Dendritic cell treated with granulocyte-macrophage colony-stimulating factor and Interleukin-4, amounts not matched to agents 40 ng/mL and 50 ng/mL, for 4 days (primary cell): Measurements from ENCODE around the gene PLEKHM1.
"Not testable (repeated sequence)": the region's sequence is repeated elsewhere in the genome, so short reads cannot be mapped to it uniquely, and the experiment has no call there.

ENCODE experiments used
- H3K27ac Mint-ChIP-seq: one replicate; pipeline ENCODE4 v1.8.0; 2022; ENCODE audit warnings: mild to moderate bottlenecking, mixed read lengths
- H3K27me3 Mint-ChIP-seq: one replicate; pipeline ENCODE4 v1.8.0; 2022; ENCODE audit warnings: mild to moderate bottlenecking, mixed read lengths
- H3K36me3 Mint-ChIP-seq: one replicate; pipeline ENCODE4 v1.8.0; 2022; ENCODE audit warnings: low read depth, mixed read lengths
- H3K4me1 Mint-ChIP-seq: one replicate; pipeline ENCODE4 v1.8.0; 2022; ENCODE audit warnings: low read depth, mixed read lengths
- H3K4me3 Mint-ChIP-seq: one replicate; pipeline ENCODE4 v1.8.0; 2022; ENCODE audit warnings: mild to moderate bottlenecking, moderate library complexity, mixed read lengths
- H3K9me3 Mint-ChIP-seq: one replicate; pipeline ENCODE4 v1.8.0; 2022; ENCODE audit warnings: mixed read lengths
- intact Hi-C: fragments of 100-400 bp; cut with micrococcal nuclease; formaldehyde crosslinking; loops from one replicate; pipeline ENCODE4 v1.15.0; 2022

The PLEKHM1 gene

GRCh38 chr17:45451660-45452059, 38.9 kb downstream of the PLEKHM1 start:
- H3K4me3 Mint-ChIP-seq, intact Hi-C loops, H3K9me3 Mint-ChIP-seq, H3K27me3 Mint-ChIP-seq, H3K27ac Mint-ChIP-seq: not testable (repeated sequence)
- Mint-ChIP-seq H3K4me1 (peaks cover 31% of the 10 kb centered on the region), H3K36me3 (peaks cover 86% of the 10 kb centered on the region)

GRCh38 chr17:45451131-45451530, 39.4 kb downstream of the PLEKHM1 start:
- Mint-ChIP-seq H3K4me3 (no peak overlapping the region), H3K27me3 (no peaks in the 10 kb centered on the region), H3K4me1 (peaks cover 31% of the 10 kb centered on the region), H3K9me3 (no peaks in the 10 kb centered on the region), H3K36me3 (peaks cover 81% of the 10 kb centered on the region), H3K27ac (no peak overlapping the region)
- intact Hi-C loops: no loop called here

- H3K27me3 Mint-ChIP-seq, H3K9me3 Mint-ChIP-seq, intact Hi-C loops, H3K27ac Mint-ChIP-seq, H3K4me3 Mint-ChIP-seq: not testable (repeated sequence)
- H3K36me3 Mint-ChIP-seq: peaks cover 81% of the 10 kb centered on the region
- peaks cover 41% of the 10 kb centered on the region for H3K4me1 Mint-ChIP-seq
These were observed 40.7 kb downstream of the PLEKHM1 start for GRCh38 chr17:45449708-45450329.

- H3K36me3 Mint-ChIP-seq: peaks cover 81% of the 10 kb centered on the region
- H3K4me1 Mint-ChIP-seq: peaks cover 43% of the 10 kb centered on the region
- H3K27me3 Mint-ChIP-seq, H3K9me3 Mint-ChIP-seq, H3K27ac Mint-ChIP-seq, intact Hi-C loops, H3K4me3 Mint-ChIP-seq: not testable (repeated sequence)
These were observed 41.3 kb downstream of the PLEKHM1 start for GRCh38 chr17:45449260-45449659.

- H3K27me3 Mint-ChIP-seq, H3K4me3 Mint-ChIP-seq, H3K9me3 Mint-ChIP-seq, intact Hi-C loops, H3K27ac Mint-ChIP-seq: not testable (repeated sequence)
- H3K36me3 Mint-ChIP-seq: peaks cover 83% of the 10 kb centered on the region
- H3K4me1 Mint-ChIP-seq: peaks cover 43% of the 10 kb centered on the region
These were observed 42.0 kb downstream of the PLEKHM1 start for GRCh38 chr17:45448483-45448882.

- H3K9me3 Mint-ChIP-seq, intact Hi-C loops, H3K27ac Mint-ChIP-seq, H3K27me3 Mint-ChIP-seq, H3K4me3 Mint-ChIP-seq: not testable (repeated sequence)
- Mint-ChIP-seq H3K4me1 (peaks cover 43% of the 10 kb centered on the region), H3K36me3 (peaks cover 82% of the 10 kb centered on the region)
These were observed 42.5 kb downstream of the PLEKHM1 start for GRCh38 chr17:45448066-45448465.

GRCh38 chr17:45447650-45448049, 42.9 kb downstream of the PLEKHM1 start:
- H3K27me3 Mint-ChIP-seq, H3K9me3 Mint-ChIP-seq, H3K4me3 Mint-ChIP-seq, intact Hi-C loops: not testable (repeated sequence)
- peaks cover 43% of the 10 kb centered on the region for H3K4me1 Mint-ChIP-seq
- peak overlapping the region; percentile 27 for H3K27ac Mint-ChIP-seq
- peaks cover 78% of the 10 kb centered on the region for H3K36me3 Mint-ChIP-seq

GRCh38 chr17:45446872-45447625, 43.5 kb downstream of the PLEKHM1 start:
- H3K27me3 Mint-ChIP-seq, H3K4me3 Mint-ChIP-seq, H3K9me3 Mint-ChIP-seq, intact Hi-C loops: not testable (repeated sequence)
- Mint-ChIP-seq H3K4me1 (peaks cover 43% of the 10 kb centered on the region), H3K36me3 (peaks cover 80% of the 10 kb centered on the region), H3K27ac (peak overlapping the region; percentile 27)

GRCh38 chr17:45445901-45446743, 44.4 kb downstream of the PLEKHM1 start:
- intact Hi-C loops, H3K27me3 Mint-ChIP-seq, H3K4me3 Mint-ChIP-seq, H3K27ac Mint-ChIP-seq, H3K9me3 Mint-ChIP-seq: not testable (repeated sequence)
- H3K36me3 Mint-ChIP-seq: peaks cover 87% of the 10 kb centered on the region
- peaks cover 43% of the 10 kb centered on the region for H3K4me1 Mint-ChIP-seq

GRCh38 chr17:45444856-45445820, 45.4 kb downstream of the PLEKHM1 start:
- Mint-ChIP-seq H3K36me3 (peaks cover 88% of the 10 kb centered on the region), H3K4me1 (peaks cover 41% of the 10 kb centered on the region)
- intact Hi-C loops, H3K27me3 Mint-ChIP-seq, H3K27ac Mint-ChIP-seq, H3K4me3 Mint-ChIP-seq, H3K9me3 Mint-ChIP-seq: not testable (repeated sequence)

- Mint-ChIP-seq H3K36me3 (peaks cover 88% of the 10 kb centered on the region), H3K4me1 (peaks cover 32% of the 10 kb centered on the region)
- H3K27me3 Mint-ChIP-seq, intact Hi-C loops, H3K27ac Mint-ChIP-seq, H3K9me3 Mint-ChIP-seq, H3K4me3 Mint-ChIP-seq: not testable (repeated sequence)
These were observed 46.2 kb downstream of the PLEKHM1 start for GRCh38 chr17:45444301-45444700.

- H3K27ac Mint-ChIP-seq, intact Hi-C loops, H3K4me3 Mint-ChIP-seq, H3K9me3 Mint-ChIP-seq, H3K27me3 Mint-ChIP-seq: not testable (repeated sequence)
- Mint-ChIP-seq H3K36me3 (peaks cover 89% of the 10 kb centered on the region), H3K4me1 (peaks cover 28% of the 10 kb centered on the region)
These were observed 46.9 kb downstream of the PLEKHM1 start for GRCh38 chr17:45443371-45444260.
